A549 (cell line): Measurements from ENCODE around the gene PAX9. TPM values are rescaled to one million over a fixed set of nuclear protein-coding genes. Genes with fewer than 3 reads are reported as not detected.
A peak's percentile ranks its signal among the peaks of the same experiment; 100 is the strongest.

Experiments used
- ATAC-seq, 2 experiments: fragments of 200-7000 bp in 1 of 2; fragments of >200 bp in 1 of 2; cut with Nextera tagmentation in 1 of 2; cut with Tn5 transposase in 1 of 2; 3 replicates each; pipeline versions ENCODE4 v1.8.0 to v1.9.1; 2018 to 2020; ENCODE audit warnings: mild to moderate bottlenecking in 1 of 2, moderate library complexity in 1 of 2
- CTCF ChIA-PET: fragments of 300-600 bp; sonication (Branson Sonifier 250); formaldehyde crosslinking; extraction: SDS; loops from one replicate; lab custom pipeline; 2021; ENCODE audit warnings: antibody characterized with exemption, inconsistent platforms; lab: Yijun Ruan, JAX
- POLR2A ChIA-PET: fragments of 350-600 bp; formaldehyde crosslinking; extraction: SDS; loops from one replicate; lab custom pipeline; 2021; ENCODE audit warnings: antibody characterized with exemption, inconsistent platforms; lab: Yijun Ruan, JAX
- DNase-seq, 2 experiments: peaks; one replicate each; pipeline versions ENCODE4 v3.0.0 to v3.0.0-alpha.2; 2011 to 2016; ENCODE audit warnings: low read depth in 1 of 2, low spot score in 1 of 2
- FAIRE-seq: peaks from 2 replicates; lab custom pipeline; 2011; peaks lifted over from hg19 to GRCh38; lab: Jason Lieb, UNC
- H3K27ac ChIP-seq, 2 experiments: fragments of >200 bp; sonication (Bioruptor Twin); formaldehyde crosslinking; 3 replicates each; pipeline ENCODE4 v1.5.1; 2016 to 2017
- H3K4me1 ChIP-seq: fragments of >200 bp; sonication (Bioruptor Twin); formaldehyde crosslinking; 3 replicates; pipeline ENCODE4 v1.6.1; 2016
- H3K4me2 ChIP-seq: fragments of >200 bp; sonication (Bioruptor Twin); formaldehyde crosslinking; 3 replicates; pipeline ENCODE4 v1.6.1; 2016
- H3K4me3 ChIP-seq: fragments of >200 bp; sonication (Bioruptor Twin); formaldehyde crosslinking; 3 replicates; pipeline ENCODE4 v1.5.1; 2016
- H3K9me3 ChIP-seq: fragments of >200 bp; sonication (Bioruptor Twin); formaldehyde crosslinking; 3 replicates; pipeline ENCODE4 v1.6.1; 2016
- ATOH8 ChIP-seq: fragments of 250-450 bp; sonication (Bioruptor Pico); IDR thresholded peaks from 2 replicates; pipeline ENCODE4 v1.5.0; 2020; ENCODE audit warnings: low read depth, mild to moderate bottlenecking, moderate library complexity
- CBX2 ChIP-seq: fragments of 200-600 bp; sonication (generic); IDR thresholded peaks from 2 replicates; pipeline ENCODE4 v1.6.1; 2016; ENCODE audit warnings: low read depth, mild to moderate bottlenecking, borderline replicate concordance
- CBX8 ChIP-seq: fragments of 200-600 bp; sonication (generic); IDR thresholded peaks from 2 replicates; pipeline ENCODE4 v1.6.1; 2016
- CTCF ChIP-seq: fragments of >200 bp; sonication (Bioruptor Twin); formaldehyde crosslinking; IDR thresholded peaks from 3 replicates; pipeline ENCODE4 v1.5.1; 2016
- HES2 ChIP-seq: fragments of >200 bp; sonication (Bioruptor Twin); formaldehyde crosslinking; IDR thresholded peaks from 2 replicates; pipeline ENCODE4 v1.6.1; 2016
- JUNB ChIP-seq: fragments of >200 bp; sonication (Bioruptor Twin); formaldehyde crosslinking; IDR thresholded peaks from 2 replicates; pipeline ENCODE4 v1.6.1; 2016
- KDM5A ChIP-seq: fragments of 200-600 bp; sonication (generic); IDR thresholded peaks from 2 replicates; pipeline ENCODE4 v1.6.1; 2016; ENCODE audit warnings: antibody characterized with exemption, mild to moderate bottlenecking
- MAZ ChIP-seq: fragments of 150-350 bp; IDR thresholded peaks from 2 replicates; pipeline ENCODE4 v1.6.1; 2014; ENCODE audit warnings: antibody characterized with exemption, low read depth, low read length, borderline replicate concordance
- NFE2L2 ChIP-seq: fragments of 150-350 bp; conservative IDR thresholded peaks from 2 replicates; pipeline ENCODE4 v1.6.1; 2014; ENCODE audit warnings: low read length
- PHF8 ChIP-seq: fragments of 200-600 bp; sonication (generic); IDR thresholded peaks from 2 replicates; pipeline ENCODE4 v1.6.1; 2016; ENCODE audit warnings: low read depth, mild to moderate bottlenecking, antibody characterized with exemption, moderate library complexity, borderline replicate concordance
- POLR2A ChIP-seq: IDR thresholded peaks from 2 replicates; pipeline ENCODE4 v1.6.1; 2012; ENCODE audit warnings: mild to moderate bottlenecking, low read length
- RARB ChIP-seq: fragments of 250-450 bp; sonication (Bioruptor Pico); IDR thresholded peaks from 2 replicates; pipeline ENCODE4 v1.8.0; 2021; ENCODE audit warnings: mild to moderate bottlenecking, moderate library complexity
- RCOR1 ChIP-seq: fragments of 150-350 bp; IDR thresholded peaks from 2 replicates; pipeline ENCODE4 v1.6.1; 2014; ENCODE audit warnings: antibody characterized with exemption, low read length, low read depth
- SREBF2 ChIP-seq: fragments of 450-650 bp; IDR thresholded peaks from 2 replicates; pipeline ENCODE4 v1.6.1; 2014; ENCODE audit warnings: mild to moderate bottlenecking, moderate library complexity
- TP53 ChIP-seq: fragments of 250-450 bp; sonication (Bioruptor Pico); IDR thresholded peaks from 2 replicates; pipeline ENCODE4 v1.5.0; 2021; ENCODE audit warnings: mild to moderate bottlenecking, moderate library complexity
- ZC3H11A ChIP-seq: fragments of 450-650 bp; IDR thresholded peaks from 2 replicates; pipeline ENCODE4 v1.6.1; 2014; ENCODE audit warnings: antibody characterized with exemption, mild to moderate bottlenecking
- ZNF302 ChIP-seq: fragments of 250-450 bp; sonication (Bioruptor Pico); IDR thresholded peaks from 2 replicates; pipeline ENCODE4 v1.9.0; 2021; ENCODE audit warnings: inconsistent platforms, mild to moderate bottlenecking, moderate library complexity
- WGBS: methylation state at CpG from one replicate; pipeline ENCODE4 v1.1.6; 2017; ENCODE audit errors: missing lambda C conversion rate; 5-methylcytosine and 5-hydroxymethylcytosine counted together
- polyA plus RNA-seq, 4 experiments: library from polyadenylated mRNA; depleted of rRNA in 3 of 4; stranded (reverse); fragments of >200 nt; fragmentation: RNase III in 1 of 4; extraction: RNeasy Plus Mini Kit Qiagen cat#74134 plus additional on column Dnase treatment in 1 of 4; gene quantifications; 2 replicates in 3 of 4; 3 replicates in 1 of 4; pipeline ENCODE4 v1.2.3, GENCODE V29; 2011 to 2017

PAX9 gene
- polyA plus RNA-seq, 2 of the 4 experiments (the other 2 are of a cell fraction), result 0.75 to 1.8 TPM

GRCh38 chr14:36659010-36659821, 2.4 kb upstream of the PAX9 start:
- Histone ChIP-seq H3K27ac (no peak overlapping the region), H3K4me1 (peaks cover 10% of the 10 kb centered on the region; the same call in 1 of the 3 replicates), H3K4me3 (no peak overlapping the region), H3K4me2 (no peak overlapping the region), H3K9me3 (no peaks in the 10 kb centered on the region)
- ChIA-PET POLR2A (no interaction called here), CTCF (interaction anchor here (0.6 to 9.0 kb wide), 9 partner anchors 12 to 491 kb away, joined by 3 to 118 read pairs (median 3); partner anchors contain the start of gene NKX2-1)
- ATAC-seq (no peak), FAIRE-seq (no peak), DNase-seq (no peak)
- WGBS, result 86% methylated on average over 27 of the region's 35 CpGs
- TF ChIP-seq RARB (CRISPR knock-in tag), result no peak

- Histone ChIP-seq H3K4me1 (peaks cover 10% of the 10 kb centered on the region; the same call in 1 of the 3 replicates), H3K27ac (no peak overlapping the region), H3K4me2 (no peak overlapping the region)
- ATAC-seq (no peak), FAIRE-seq (no peak), DNase-seq (no peak)
- 89% methylated on average over 19 of the region's 19 CpGs for WGBS
- ChIA-PET POLR2A (no interaction called here), CTCF (interaction anchor here (0.9 to 9.0 kb wide), 4 partner anchors 13 to 490 kb away, joined by 3 to 118 read pairs (median 4); no protein-coding TSS in a partner anchor)
- TF ChIP-seq CTCF (no peak), NFE2L2 (no peak), TP53 (no peak), POLR2A (no peak), ZC3H11A (no peak)
- TF ChIP-seq, all 56 proteins: peak for 0
- H3K4me3 ChIP-seq, result no peak overlapping the region
- H3K9me3 ChIP-seq, result no peaks in the 10 kb centered on the region
These were observed 1.6 kb upstream of the PAX9 start for GRCh38 chr14:36659822-36660735.

- H3K9me3 ChIP-seq, result no peaks in the 10 kb centered on the region
- POLR2A ChIA-PET, result interaction anchor here (1.0 kb wide), 2 partner anchors 11 to 511 kb away, joined by 3 read pairs; partner anchors contain the start of gene SLC25A21
- H3K4me1 ChIP-seq, result peaks cover 6% of the 10 kb centered on the region; the same call in 1 of the 3 replicates
- peak overlapping the region; percentile 66 for H3K4me3 ChIP-seq
- 69% methylated on average over 23 of the region's 35 CpGs for WGBS
- ATAC-seq, result no peak
- H3K27ac ChIP-seq, result peak overlapping the region; percentile 21 to 41; a peak in 2 of 6 replicates
- H3K4me2 ChIP-seq, result peak overlapping the region; percentile 95
- FAIRE-seq, result no peak
- CTCF ChIA-PET, result interaction anchor here (1.8 to 9.0 kb wide), 4 partner anchors 14 to 489 kb away, joined by 6 to 118 read pairs (median 8); no protein-coding TSS in a partner anchor
- no peak for DNase-seq
- TF ChIP-seq HES2, result no peak
- TF ChIP-seq ATOH8 (CRISPR knock-in tag), result no peak
- no peak for TF ChIP-seq ZNF302 (CRISPR knock-in tag)
- no peak for TF ChIP-seq MAZ
- no peak for TF ChIP-seq CBX8
- no peak for TF ChIP-seq CBX2
- TF ChIP-seq KDM5A, result no peak
- TF ChIP-seq RCOR1, result no peak
- TF ChIP-seq RARB (CRISPR knock-in tag), result no peak
- no peak for TF ChIP-seq CTCF
- TF ChIP-seq SREBF2, result no peak
- TF ChIP-seq JUNB, result no peak
- TF ChIP-seq PHF8, result no peak
These were observed 739 bp upstream of the PAX9 start for GRCh38 chr14:36660736-36661505.
